Endometrial microvascular endothelial cells (primary cell): Measurements from ENCODE around the gene MYLK. TPM values are rescaled to one million over a fixed set of nuclear protein-coding genes. Genes with fewer than 3 reads are reported as not detected.

Source experiments
- in situ Hi-C: cut with HindIII; loops from 2 replicates; pipeline ENCODE4 v1.10.0; 2017; ENCODE audit warnings: low sequenced_read_pairs, low pct_unique_long_range_greater_than_20kb; ENCODE audit errors: inconsistent ontology term
- total RNA-seq: library from RNA; depleted of rRNA; stranded (reverse); fragments of >200 nt; gene quantifications from one replicate; pipeline ENCODE4 v1.2.3, GENCODE V29; 2015; ENCODE audit errors: inconsistent ontology term

Gene MYLK
- total RNA-seq, 1 donor from 2014 or later: 18.0 TPM

DNA sequence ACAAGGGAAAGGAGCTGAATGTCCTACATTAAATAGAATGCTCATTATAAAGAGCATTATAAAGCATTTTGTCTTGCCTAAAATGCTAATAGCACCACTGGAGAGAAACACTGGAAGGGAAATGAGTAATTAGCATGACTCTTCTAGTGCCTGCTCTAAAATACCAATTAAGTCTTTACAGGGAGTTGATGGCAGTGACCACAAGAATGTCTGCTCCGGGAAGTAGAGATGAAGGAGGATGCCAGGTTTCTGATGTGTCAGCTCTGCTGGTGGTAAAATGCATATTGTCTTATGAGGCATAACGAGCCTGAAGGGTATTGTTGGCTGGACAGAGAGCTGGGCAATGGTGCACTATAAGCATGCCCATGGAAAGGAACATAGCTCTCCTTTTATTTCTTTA is 49.5 kb downstream of the MYLK start:
- in situ Hi-C loops: no loop called here

DNA sequence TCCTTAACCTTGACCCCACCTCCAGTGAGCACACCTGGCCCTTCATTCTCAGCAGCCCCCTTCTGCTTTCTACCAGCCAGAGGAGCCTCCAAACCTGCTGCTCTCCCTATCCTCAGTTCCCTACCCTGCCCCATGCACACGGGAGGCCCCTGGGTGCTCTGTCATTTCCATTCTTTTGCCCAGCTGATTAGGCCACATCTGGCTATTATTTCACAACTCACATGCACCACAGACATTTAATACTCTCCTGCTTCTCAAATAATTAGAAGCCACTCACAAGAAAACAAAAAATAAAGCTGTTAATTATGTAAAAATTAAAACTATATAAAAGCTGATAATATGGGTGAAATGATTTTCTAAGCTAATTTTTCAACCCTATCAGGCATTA is 50.7 kb downstream of the MYLK start:
- in situ Hi-C loops: no loop called here

GRCh38 chr3:123832692-123833397 is 51.3 kb downstream of the MYLK start:
- in situ Hi-C loops: no loop called here

DNA sequence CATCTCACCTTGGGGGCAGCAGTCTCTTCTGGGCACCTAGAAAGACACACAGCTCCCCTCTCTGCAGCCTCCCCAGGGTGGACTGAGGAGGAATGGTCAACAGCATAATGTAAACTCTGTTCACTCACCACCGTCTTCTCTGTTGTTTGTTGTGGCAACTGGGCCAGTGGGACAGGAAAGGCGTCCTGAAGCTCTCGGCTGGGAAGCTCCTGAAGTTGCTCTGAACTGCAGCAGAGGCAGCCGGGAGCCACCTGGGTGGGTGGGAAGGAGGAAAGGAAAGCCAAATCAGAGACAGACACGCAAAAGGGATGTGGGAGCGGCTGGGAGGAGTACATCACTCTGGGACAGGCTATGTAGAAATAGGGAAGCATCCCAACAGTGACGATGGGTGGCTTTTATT is 52.7 kb downstream of the MYLK start:
- in situ Hi-C loops: no loop called here

DNA sequence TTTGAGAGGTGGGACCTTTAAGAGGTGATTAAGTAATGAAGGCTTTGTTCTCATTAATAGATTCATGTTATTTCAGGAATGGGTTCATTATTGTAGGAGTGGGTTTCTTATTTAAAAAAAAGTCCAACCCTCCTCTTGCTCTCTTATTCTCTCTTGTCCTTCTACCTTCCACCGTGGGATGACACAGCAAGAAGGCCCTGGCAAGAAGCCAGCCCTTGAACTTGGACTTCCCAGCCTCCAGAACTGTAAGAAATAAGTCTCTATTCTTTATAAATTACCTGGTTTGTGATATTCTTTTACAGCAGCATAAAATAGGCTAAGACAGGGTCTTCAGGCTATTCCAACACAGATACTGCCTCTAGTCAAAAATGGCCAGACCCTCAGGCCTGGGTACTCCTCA is 62.2 kb downstream of the MYLK start:
- in situ Hi-C loops: no loop called here

- in situ Hi-C loops: no loop called here
These were observed 64.2 kb downstream of the MYLK start for GRCh38 chr3:123819949-123820348.

GRCh38 chr3:123818921-123819429 is 65.2 kb downstream of the MYLK start:
- in situ Hi-C loops: no loop called here

DNA sequence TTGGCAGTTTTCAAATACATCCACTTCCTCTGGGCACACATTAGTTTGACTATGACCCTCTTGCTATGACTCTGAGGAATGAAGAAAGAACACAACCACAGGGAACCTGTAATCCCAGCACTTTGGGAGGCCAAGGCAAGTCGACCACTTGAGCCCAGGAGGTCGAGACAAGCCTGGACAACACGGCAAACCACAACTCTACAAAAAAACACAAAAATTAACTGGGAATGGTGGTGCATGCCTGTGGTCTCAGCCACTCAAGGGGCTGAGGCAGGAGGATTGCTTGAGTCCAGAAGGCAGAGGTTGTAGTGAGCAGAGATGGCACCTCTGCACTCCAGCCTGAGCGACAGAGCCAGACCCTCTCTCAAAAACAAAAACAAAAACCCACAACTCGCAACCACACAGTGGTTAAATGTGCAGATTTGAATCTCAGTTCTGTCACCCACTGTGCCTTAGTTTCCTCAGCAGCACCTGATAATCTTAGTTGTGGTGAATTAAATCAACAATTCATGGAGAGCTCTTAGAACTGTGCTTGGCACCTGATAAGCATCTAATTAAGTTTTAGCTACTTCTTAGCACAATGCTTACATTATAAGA is 65.7 kb downstream of the MYLK start:
- in situ Hi-C loops: no loop called here

DNA sequence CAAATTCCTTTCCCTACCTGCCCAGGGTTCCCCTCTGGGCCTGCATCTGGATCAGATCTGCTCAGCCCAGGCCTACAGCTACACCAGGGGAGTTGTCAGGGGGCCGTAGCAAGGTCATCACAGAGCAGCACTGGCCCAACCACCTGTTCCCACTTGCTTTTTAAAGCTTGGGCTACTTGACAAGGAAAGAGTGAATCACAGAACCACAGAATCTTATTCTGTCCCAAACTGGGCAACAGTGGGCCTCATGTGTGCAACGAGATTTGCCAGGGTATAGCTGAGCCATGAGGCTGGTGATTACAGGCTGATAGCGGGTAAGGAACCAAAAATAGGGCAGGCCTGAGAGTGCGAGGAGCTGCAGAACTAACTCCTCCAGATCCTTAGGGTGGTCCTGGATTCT is 66.7 kb downstream of the MYLK start:
- in situ Hi-C loops: no loop called here

- in situ Hi-C loops: no loop called here
These were observed 67.4 kb downstream of the MYLK start for GRCh38 chr3:123816673-123817207.

- in situ Hi-C loops: no loop called here
These were observed 68.2 kb downstream of the MYLK start for GRCh38 chr3:123815981-123816380.

DNA sequence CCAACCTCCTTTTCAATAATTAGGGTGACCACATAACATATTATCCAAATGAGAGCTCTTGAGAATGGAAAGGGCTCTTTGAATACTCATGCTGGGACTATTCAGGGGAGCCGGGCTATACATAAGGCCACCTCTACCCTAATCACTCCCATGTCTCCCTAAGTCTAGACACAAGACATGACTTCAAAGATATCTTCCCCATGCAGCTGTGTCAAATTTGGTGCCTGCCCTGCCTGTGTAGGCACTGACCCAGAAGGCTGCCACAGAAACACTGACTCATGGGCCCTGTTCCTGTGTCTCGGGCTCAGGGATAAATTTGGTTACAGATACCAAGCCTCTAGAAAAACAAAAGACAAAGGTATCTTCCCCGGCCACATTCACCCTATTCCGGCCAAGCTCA is 70.3 kb downstream of the MYLK start:
- in situ Hi-C loops: no loop called here

GRCh38 chr3:123809597-123809996 is 74.5 kb downstream of the MYLK start:
- in situ Hi-C loops: no loop called here

DNA sequence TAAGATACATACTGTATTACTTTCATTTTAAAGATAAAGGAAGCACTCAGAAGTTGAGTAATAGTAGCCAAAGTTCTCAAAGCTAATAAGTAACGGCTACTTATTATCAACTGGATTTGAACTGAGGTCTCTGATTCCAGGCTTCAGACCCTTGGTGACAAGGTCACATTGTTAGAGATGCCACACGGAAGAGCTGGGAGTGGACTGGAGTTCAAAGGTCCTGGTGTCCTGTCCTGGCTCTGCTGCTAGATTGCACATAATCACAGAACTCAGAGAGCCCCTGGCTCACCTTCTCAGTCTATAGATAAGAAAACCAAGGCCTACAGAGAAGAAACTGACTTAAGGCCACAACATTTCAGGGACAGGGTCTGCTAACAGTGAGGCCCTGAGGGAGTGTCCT is 75.3 kb downstream of the MYLK start:
- in situ Hi-C loops: no loop called here

DNA sequence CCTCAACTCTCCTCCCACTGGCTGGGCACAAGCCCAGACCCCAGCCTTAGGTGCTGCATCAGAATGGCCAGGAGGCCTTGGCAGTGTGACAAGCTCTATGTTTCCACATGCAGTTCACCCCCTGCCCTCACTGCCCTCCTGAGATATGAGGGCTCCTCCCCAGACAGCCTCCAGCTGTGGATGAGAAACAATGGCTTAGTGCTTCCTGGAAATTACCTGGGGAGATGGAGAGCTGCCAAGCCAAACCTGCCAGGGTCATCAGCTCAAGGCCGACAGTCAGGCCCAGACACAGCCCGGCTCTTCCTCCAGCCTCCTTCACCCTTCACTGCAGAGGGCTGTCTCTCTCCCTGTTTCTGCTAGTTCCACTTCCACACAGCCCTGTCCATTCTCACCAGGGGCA is 76.3 kb downstream of the MYLK start:
- in situ Hi-C loops: no loop called here

DNA sequence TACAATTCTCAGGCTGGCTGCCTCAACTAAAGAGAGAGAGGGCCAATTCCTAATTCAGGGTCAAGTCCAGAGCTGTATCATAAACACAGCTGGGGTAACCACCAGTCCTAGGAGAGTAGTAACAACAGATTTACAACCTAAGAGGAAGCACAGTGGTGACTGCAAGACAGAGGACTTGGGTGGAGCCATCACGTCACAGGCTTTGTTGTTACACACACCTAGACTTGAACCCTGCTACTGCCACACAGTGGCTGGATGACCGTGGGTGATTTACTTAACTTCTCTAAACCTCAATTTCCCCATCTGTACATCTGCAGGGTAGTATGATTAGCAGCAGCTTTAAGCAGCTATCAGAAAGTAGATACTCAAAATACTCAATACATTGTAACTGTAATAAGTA is 78.6 kb downstream of the MYLK start:
- in situ Hi-C loops: no loop called here

DNA sequence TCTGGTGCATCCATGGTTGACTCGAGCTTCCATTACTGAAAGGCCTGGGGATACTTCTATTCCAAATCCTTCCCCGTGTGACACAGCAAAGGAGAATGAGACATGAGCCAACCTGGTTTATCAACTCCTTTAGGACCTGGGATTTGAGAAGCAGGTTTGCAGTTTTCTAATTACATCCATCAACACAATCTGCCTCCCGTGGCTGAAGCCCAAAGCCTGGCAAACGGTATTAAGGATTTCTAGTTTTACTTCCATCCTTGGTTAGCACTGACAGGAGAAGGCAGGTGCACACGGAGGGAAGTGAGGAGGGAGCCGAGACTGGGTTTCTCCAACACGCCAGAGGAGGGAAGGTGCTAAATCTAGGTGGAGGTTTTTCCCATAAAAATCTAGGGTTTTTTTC is 79.0 kb downstream of the MYLK start:
- in situ Hi-C loops: no loop called here

DNA sequence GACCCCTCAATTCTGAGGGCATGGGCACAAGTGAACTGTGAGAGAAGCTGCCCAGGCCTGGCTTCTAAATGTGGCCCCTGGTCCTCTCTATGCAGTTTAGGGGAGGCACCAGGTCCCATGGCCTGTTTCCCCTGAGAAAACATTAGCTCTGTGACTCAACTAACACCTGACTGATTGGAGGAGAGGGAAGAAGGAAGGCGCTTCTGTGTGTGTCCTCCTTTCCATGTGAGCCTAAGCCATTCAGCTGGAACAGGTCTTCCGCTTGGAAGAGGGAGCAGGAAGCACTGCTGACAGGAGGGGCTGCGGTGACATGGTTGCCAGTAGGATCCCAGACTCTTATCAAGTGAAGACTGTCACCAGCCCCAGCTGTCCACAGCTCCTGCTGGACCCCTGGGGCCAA is 79.5 kb downstream of the MYLK start:
- in situ Hi-C loops: no loop called here

- in situ Hi-C loops: no loop called here
These were observed 80.6 kb downstream of the MYLK start for GRCh38 chr3:123803521-123803920.

GRCh38 chr3:123802007-123802625 is 82.0 kb downstream of the MYLK start:
- in situ Hi-C loops: no loop called here
